HG03064 (cell line): Measurements from ENCODE around the gene NTN1.

ENCODE experiments used
- ATAC-seq: cut with Tn5 transposase; IDR thresholded peaks from one replicate; pipeline ENCODE4 v1.9.1; 2021; ENCODE audit warnings: low read depth; ENCODE audit not compliant: unreplicated experiment

The NTN1 gene

GRCh38 chr17:9185142-9185541 is 163.8 kb downstream of the NTN1 start:
- ATAC-seq = no peak

GRCh38 chr17:9185688-9186284 is 164.5 kb downstream of the NTN1 start:
- ATAC-seq = no peak

DNA sequence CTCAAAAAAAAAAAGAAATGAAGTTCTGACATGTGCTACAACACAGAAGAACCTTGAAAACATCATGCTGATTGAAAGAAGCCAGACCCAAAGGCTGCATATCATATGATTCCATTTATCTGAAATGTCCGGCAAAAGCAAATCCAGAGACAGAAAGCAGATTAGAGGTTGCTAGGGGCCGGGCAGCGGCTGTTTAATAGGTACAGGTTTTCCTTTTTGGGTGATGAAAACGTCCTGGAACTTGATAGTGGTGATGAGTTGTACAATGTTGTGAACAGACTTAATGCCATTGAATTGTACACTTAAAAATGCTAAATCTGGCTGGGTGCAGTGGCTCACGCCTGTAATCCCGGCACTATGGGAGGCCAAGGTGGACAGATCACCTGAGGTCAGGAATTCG is 166.5 kb downstream of the NTN1 start:
- no peak for ATAC-seq

GRCh38 chr17:9188367-9188766 is 167.1 kb downstream of the NTN1 start:
- no peak for ATAC-seq

- ATAC-seq = no peak
Observed at GRCh38 chr17:9189870-9190269, 168.6 kb downstream of the NTN1 start.

DNA sequence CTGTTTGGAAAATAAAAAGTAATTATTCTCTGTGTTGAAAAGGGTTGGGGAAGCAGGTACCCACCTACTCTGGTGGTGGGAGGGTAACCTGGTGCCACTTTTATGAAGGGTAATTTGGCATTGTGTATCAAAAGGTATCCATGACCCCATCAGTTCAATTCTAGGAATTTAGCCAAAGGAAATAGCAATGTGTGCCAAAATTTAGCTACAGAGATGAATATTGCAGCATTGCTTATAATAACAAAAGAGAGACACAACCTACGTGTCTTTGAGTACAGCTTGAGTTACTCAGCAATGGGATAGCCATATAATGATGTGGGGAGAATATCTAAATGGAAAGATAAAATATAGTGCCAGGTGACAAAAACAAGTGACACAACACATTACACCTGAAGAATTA is 170.7 kb downstream of the NTN1 start:
- no peak for ATAC-seq

DNA sequence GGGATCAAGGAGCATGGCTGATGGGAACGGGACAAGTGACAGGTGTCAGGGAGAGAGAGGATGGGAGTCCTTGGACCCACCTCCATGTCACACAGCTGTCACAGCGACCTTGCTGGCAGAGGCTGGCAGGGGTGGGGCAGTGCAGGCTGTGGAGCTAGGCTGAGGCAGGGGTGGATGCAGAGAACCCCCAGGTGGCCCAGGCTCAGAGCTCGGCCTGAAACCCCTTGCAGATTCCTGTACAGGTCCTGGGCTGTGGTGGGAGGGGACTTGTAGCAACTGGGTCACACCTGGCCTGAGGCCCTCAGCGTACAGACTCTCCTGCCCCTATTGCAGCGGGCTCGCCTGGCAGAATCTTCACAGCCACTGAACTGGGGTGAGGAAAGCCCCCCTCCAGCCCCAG is 174.1 kb downstream of the NTN1 start:
- no peak for ATAC-seq

DNA sequence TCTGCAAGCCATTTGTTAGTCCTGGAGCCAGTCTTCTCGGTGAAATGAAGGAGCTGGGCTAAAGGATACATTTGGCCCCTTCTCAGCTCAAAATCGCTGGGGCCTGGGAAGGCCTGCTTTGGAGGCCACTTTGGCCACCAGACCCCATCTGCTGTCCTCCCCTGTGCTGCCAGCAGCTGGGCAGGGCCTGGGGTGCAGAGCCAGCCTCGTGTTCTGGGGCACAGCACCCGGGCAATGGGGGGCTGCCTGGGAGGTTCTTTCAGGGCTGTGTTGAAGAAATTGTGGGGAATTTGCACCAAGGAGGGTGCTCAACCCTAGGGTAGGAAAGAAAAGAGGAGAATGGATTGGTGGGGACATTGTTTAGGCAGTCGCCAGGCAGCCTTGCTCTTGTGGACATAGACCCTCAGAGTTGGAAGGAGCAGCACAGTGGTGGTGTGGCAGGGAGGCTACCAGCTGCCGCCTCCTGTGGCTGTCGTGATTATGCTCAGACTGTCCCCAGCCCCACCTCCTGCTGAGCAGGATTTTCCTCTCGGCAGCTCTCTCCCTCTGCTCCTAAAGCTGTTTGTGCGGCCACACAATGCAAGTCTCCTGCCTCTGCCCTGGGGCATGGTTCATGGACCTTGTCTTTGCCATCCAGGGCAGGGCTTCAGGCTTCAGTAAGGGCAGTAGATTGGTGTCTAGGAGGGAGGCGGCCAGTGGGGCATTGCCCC is 174.8 kb downstream of the NTN1 start:
- no peak for ATAC-seq

- ATAC-seq = no peak
Observed at GRCh38 chr17:9199571-9200551, 178.6 kb downstream of the NTN1 start.

- no peak for ATAC-seq
Observed at GRCh38 chr17:9200699-9201359, 179.5 kb downstream of the NTN1 start.

DNA sequence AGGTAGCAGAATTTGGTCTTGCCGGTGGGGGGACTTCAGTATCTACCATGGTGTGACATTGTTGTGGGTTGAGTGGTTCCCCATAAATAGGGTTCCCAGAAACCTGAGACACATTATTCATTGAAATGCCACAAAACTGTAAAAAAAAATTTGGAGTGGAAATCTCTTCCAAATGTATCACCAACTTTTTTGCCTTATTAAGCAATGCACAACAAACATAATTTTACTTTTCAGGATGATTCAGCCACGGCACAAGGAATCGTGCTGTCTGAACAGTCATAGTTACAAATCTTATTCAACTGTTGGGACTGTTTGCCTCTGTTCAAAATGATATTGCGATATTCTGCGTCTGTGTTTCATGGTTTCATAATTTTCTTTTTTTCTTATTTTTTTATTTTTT is 181.2 kb downstream of the NTN1 start:
- ATAC-seq = no peak

- ATAC-seq = no peak
Observed at GRCh38 chr17:9203771-9204425, 182.6 kb downstream of the NTN1 start.

DNA sequence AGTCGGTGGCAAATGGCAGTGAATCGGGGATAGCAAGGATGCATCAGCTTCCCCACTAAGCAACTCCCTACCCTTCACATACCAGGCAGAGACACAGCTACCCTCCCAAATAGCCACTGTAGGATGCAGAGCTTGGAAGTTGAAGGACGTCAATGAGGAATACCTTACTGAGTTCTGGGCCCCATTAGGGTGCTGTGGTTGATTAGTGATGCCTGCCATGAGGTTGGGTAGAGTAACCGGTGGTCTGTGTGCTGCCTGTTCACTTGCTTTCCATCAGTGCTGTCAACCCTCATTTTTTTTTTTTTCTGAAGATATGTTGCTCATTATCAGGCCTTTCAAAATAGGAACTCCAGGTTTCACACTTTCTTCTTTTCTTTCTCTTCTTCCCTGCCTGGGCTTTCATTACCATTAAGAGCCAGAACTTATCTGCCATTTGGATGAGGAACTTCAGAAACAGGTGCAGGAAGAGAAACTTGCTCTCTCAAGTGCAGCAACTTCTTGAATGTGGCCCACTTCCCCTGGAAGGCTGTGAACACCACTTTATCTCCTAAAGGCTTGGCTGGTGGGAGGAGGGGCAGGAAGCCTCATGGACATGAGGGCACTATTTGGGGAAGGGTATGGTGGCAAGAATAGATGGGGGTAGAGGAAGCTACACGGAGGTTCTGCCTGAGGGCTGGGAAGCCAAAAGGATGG is 183.5 kb downstream of the NTN1 start:
- ATAC-seq = no peak

GRCh38 chr17:9205520-9206409 is 184.5 kb downstream of the NTN1 start:
- no peak for ATAC-seq

DNA sequence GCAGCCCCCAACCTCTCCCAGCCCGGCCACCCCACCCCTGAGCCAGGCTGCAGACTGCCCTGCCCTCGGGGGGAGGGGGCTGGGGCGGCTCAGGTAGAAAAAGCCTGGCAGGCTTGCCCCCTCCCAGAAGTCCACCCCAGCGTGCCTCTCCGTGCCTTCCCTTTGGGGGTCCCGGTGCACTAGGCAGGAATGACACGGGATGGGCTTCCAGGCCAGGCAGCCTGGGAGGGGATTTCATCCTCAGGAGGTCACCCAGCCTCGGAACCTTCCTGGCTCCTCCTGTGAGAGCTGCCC is 185.0 kb downstream of the NTN1 start:
- no peak for ATAC-seq

GRCh38 chr17:9206741-9207332 is 185.5 kb downstream of the NTN1 start:
- no peak for ATAC-seq

GRCh38 chr17:9208381-9209105 is 187.2 kb downstream of the NTN1 start:
- no peak for ATAC-seq

DNA sequence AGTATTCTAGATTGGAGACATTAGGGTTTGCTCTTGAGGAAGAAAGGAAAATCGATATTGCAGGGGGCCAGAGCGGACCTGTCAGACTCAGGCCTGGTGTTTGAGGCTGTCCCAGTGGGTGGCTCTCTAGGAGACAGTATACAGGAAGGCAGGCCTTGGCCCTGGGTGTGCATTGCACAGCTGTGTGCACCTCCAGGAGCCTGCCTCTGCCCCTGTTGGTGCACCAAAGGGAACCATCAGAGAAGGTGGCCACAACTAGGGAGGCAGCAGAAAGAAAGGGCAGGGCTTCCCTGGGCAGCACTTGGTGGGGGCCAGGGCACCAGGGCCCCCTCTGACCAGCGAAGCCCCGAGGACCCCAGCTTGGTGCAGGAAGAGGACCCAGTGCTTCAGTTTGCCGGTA is 188.0 kb downstream of the NTN1 start:
- no peak for ATAC-seq
